Measurements from ENCODE around the gene PKD1L1. TPM values are rescaled to one million over a fixed set of nuclear protein-coding genes. Genes with fewer than 3 reads are reported as not detected.

PKD1L1 gene
- total RNA-seq, 1 experiment from 2014 or later, result 0.24 TPM

GRCh38 chr7:47950714-47951113 is 2.4 kb upstream of the PKD1L1 start:
- no peaks in the 10 kb centered on the region for H3K9me3 Mint-ChIP-seq (ENCODE audit: low read depth, unreplicated experiment)
- DNase-seq, result peak; percentile 32
- CTCF ChIA-PET, result interaction anchor here (0.7 to 1.0 kb wide), 2 partner anchors 18 to 1857 kb away, joined by 3 read pairs; no protein-coding TSS in a partner anchor
- H3K4me1 Mint-ChIP-seq (ENCODE audit: low read depth, unreplicated experiment), result no peaks in the 10 kb centered on the region
- peaks cover 4% of the 10 kb centered on the region for H3K36me3 Mint-ChIP-seq (ENCODE audit: insufficient read depth, unreplicated experiment)
- no peak overlapping the region for H3K4me3 Mint-ChIP-seq (ENCODE audit: low read depth, unreplicated experiment)
- H3K27me3 Mint-ChIP-seq (ENCODE audit: unreplicated experiment), result no peaks in the 10 kb centered on the region
- BruUV-seq (replicated peaks), result no TSS peak
- no peak overlapping the region for H3K27ac Mint-ChIP-seq (ENCODE audit: unreplicated experiment)
- intact Hi-C loops (cut with micrococcal nuclease; ENCODE audit: unreplicated experiment), result loop anchor here (5.0 kb wide), 1 partner anchor 932 kb away; no protein-coding TSS in a partner anchor
- no peak for TF ChIP-seq CTCF (IDR thresholded peaks at IDR 0.05; ENCODE audit: unreplicated experiment)

- intact Hi-C loops (cut with micrococcal nuclease; ENCODE audit: unreplicated experiment), result loop anchor here (5.0 kb wide), 1 partner anchor 933 kb away; no protein-coding TSS in a partner anchor
- H3K27me3 Mint-ChIP-seq (ENCODE audit: unreplicated experiment), result no peaks in the 10 kb centered on the region
- H3K4me1 Mint-ChIP-seq (ENCODE audit: low read depth, unreplicated experiment), result no peaks in the 10 kb centered on the region
- CTCF ChIA-PET, result interaction anchor here (0.6 kb wide), 1 partner anchor 11 kb away, joined by 5 read pairs; no protein-coding TSS in a partner anchor
- no peak overlapping the region for H3K27ac Mint-ChIP-seq (ENCODE audit: unreplicated experiment)
- no peak for TF ChIP-seq CTCF (IDR thresholded peaks at IDR 0.05; ENCODE audit: unreplicated experiment)
- no peaks in the 10 kb centered on the region for H3K9me3 Mint-ChIP-seq (ENCODE audit: low read depth, unreplicated experiment)
- no peak overlapping the region for H3K4me3 Mint-ChIP-seq (ENCODE audit: low read depth, unreplicated experiment)
- H3K36me3 Mint-ChIP-seq (ENCODE audit: insufficient read depth, unreplicated experiment), result peaks cover 4% of the 10 kb centered on the region
- no peak for DNase-seq
- no TSS peak for BruUV-seq (replicated peaks)
These were observed 1.4 kb upstream of the PKD1L1 start for GRCh38 chr7:47949703-47950102.

- no peak for TF ChIP-seq CTCF (IDR thresholded peaks at IDR 0.05; ENCODE audit: unreplicated experiment)
- H3K36me3 Mint-ChIP-seq (ENCODE audit: insufficient read depth, unreplicated experiment), result no peaks in the 10 kb centered on the region
- H3K4me3 Mint-ChIP-seq (ENCODE audit: low read depth, unreplicated experiment), result no peak overlapping the region
- no peak overlapping the region for H3K27ac Mint-ChIP-seq (ENCODE audit: unreplicated experiment)
- DNase-seq, result no peak
- CTCF ChIA-PET, result interaction anchor here (1.5 kb wide), 1 partner anchor 21 kb away, joined by 3 read pairs; no protein-coding TSS in a partner anchor
- no TSS peak for BruUV-seq (replicated peaks)
- H3K27me3 Mint-ChIP-seq (ENCODE audit: unreplicated experiment), result no peaks in the 10 kb centered on the region
- H3K4me1 Mint-ChIP-seq (ENCODE audit: low read depth, unreplicated experiment), result peaks cover under 1% of the 10 kb centered on the region
- no peaks in the 10 kb centered on the region for H3K9me3 Mint-ChIP-seq (ENCODE audit: low read depth, unreplicated experiment)
- intact Hi-C loops (cut with micrococcal nuclease; ENCODE audit: unreplicated experiment), result no loop called here
These were observed 914 bp downstream of the PKD1L1 start for GRCh38 chr7:47947355-47947749.

GRCh38 chr7:47946581-47947354 is 1.5 kb downstream of the PKD1L1 start:
- Mint-ChIP-seq H3K9me3 (ENCODE audit: low read depth, unreplicated experiment) (no peaks in the 10 kb centered on the region), H3K4me1 (ENCODE audit: low read depth, unreplicated experiment) (peaks cover 6% of the 10 kb centered on the region), H3K27me3 (ENCODE audit: unreplicated experiment) (no peaks in the 10 kb centered on the region), H3K4me3 (ENCODE audit: low read depth, unreplicated experiment) (no peak overlapping the region), H3K36me3 (ENCODE audit: insufficient read depth, unreplicated experiment) (no peaks in the 10 kb centered on the region), H3K27ac (ENCODE audit: unreplicated experiment) (no peak overlapping the region)
- CTCF ChIA-PET, result no interaction called here
- TF ChIP-seq CTCF (IDR thresholded peaks at IDR 0.05; ENCODE audit: unreplicated experiment), result no peak
- DNase-seq, result no peak
- no TSS peak for BruUV-seq (replicated peaks)
- intact Hi-C loops (cut with micrococcal nuclease; ENCODE audit: unreplicated experiment), result no loop called here

All from Calu3 (cell line).